IPS-18a (cell line): Measurements from ENCODE around the gene GMDS.

ENCODE experiments used
- H3K27ac ChIP-seq: one replicate; pipeline ENCODE4 v1.5.1; 2013; ENCODE audit warnings: low read length
- H3K27me3 ChIP-seq: one replicate; pipeline ENCODE4 v1.6.1; 2013; ENCODE audit warnings: mild to moderate bottlenecking, low read length; ENCODE audit not compliant: control insufficient read depth, insufficient read depth
- H3K36me3 ChIP-seq: one replicate; pipeline ENCODE4 v1.6.1; 2013; ENCODE audit warnings: low read depth, low read length; ENCODE audit not compliant: control insufficient read depth
- H3K4me1 ChIP-seq: one replicate; pipeline ENCODE4 v1.6.1; 2013; ENCODE audit warnings: low read depth, low read length; ENCODE audit not compliant: control insufficient read depth
- H3K4me3 ChIP-seq: one replicate; pipeline ENCODE4 v1.5.1; 2013; ENCODE audit warnings: low read length
- H3K9ac ChIP-seq: one replicate; pipeline ENCODE4 v1.6.1; 2013; ENCODE audit warnings: mild to moderate bottlenecking, low read length, moderate library complexity
- H3K9me3 ChIP-seq: one replicate; pipeline ENCODE4 v1.6.1; 2013; ENCODE audit warnings: low read depth, low read length; ENCODE audit not compliant: control insufficient read depth

GMDS gene

DNA sequence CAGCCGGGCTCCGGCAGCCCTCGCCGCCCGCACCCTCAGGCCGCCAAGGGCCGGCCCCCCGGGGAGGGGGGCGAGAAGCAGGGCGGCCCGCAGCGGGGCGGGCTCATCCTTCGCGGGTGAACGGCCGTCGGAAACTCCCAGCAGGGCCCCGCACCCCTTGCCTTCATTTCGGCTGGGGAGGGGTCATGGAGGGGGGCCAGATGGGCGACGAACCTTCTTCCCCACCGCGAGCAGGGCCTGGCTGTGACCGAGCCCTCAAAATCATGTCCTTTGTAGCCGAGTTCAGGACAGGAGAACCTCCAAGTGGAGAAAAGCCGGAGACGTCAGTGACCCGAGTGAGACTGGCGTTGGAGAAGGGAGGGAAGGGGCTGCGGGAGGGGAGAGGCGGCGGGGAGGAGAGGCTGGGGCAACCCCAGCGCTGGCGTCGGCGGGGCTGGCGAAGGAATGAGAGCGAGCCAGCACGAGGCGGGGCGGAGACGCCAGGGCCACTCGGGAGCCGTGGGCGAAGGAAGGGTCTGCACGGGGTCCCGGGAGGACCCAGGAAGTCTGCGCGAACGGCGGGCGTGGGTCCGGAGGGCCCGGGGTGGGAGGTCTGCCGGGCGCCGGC is 636.3 kb downstream of the GMDS start:
- no peaks in the 10 kb centered on the region for H3K36me3 ChIP-seq
- peaks cover 97% of the 10 kb centered on the region for H3K27me3 ChIP-seq
- no peak overlapping the region for H3K9ac ChIP-seq
- H3K4me3 ChIP-seq, result peak overlapping the region; percentile 42
- peaks cover 35% of the 10 kb centered on the region for H3K4me1 ChIP-seq
- no peak overlapping the region for H3K27ac ChIP-seq
- peaks cover 2% of the 10 kb centered on the region for H3K9me3 ChIP-seq

DNA sequence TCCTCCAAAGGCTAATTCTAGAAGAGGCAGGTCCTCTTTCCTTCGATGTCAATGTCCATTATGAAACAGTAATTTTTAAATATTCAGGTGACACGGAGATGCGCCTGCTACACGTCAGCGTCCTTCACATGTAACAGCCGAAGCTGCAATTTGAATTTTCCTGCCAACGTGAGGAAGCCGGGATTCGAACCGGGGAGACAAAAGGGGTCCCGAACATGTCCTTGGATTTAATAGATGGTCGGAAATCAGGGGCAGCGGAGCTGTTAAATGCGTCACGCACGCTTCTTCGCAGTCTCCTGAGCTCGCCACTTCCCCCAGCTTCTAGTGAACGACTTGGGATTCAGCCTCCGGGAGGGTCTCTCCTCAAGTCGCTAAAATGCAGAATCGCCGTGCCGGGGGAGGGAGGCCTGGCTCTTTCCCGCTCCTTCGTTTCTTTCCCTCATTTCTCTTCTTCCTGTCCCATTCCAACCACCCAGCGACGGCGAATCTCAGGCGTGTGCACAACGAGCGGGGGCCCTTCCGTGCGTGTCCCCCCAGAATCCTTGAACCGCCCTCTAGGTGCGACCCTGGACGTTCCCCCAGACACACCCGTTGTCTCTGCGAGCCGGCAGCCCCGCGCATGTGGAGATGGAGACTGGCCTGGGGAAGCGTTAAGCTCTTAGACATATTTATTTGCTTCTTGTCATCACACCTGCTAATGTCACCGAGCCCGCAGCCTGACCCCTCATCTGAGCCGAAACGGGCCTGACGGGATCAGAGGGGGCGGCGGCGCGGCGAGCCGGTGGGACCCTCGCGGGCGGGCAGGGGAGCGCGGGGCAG is 637.0 kb downstream of the GMDS start:
- Histone ChIP-seq H3K4me3 (peak overlapping the region; percentile 51), H3K27me3 (peaks cover 97% of the 10 kb centered on the region), H3K9ac (no peak overlapping the region), H3K36me3 (no peaks in the 10 kb centered on the region), H3K9me3 (peaks cover 2% of the 10 kb centered on the region), H3K4me1 (peaks cover 34% of the 10 kb centered on the region), H3K27ac (no peak overlapping the region)

DNA sequence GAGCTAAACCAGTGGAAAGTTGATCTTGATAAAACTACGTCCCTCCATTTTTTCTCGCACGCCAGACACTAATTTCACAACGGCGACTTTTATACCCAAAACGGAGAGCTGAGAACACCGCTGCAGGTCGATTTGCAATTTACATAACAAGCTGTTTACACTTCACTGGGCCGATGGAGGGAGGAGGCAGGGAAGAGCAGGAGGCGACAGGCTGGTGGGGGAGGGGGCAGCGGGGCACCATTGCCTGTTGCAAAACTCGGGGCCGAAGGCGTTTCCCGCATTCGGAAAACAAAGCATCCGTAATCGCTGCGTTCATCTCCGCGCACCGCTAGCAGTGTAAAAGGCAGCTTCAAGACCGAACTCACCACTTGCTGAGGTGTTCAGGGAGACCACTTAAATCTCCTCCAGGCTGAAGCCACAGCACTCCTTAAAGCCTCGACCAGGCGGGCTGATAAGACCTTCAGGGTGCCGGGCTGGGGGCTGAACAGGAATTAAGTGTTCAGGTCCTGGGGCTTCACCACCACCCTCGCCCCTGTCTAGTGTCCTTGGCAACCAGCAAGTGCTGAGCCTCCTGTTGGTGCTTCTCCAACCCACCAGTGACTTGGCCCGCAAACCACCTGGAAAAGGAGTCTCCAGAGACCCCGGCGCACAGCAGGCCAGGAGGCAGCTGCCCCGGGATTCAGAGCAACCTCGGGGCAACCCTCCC is 637.7 kb downstream of the GMDS start:
- no peaks in the 10 kb centered on the region for H3K36me3 ChIP-seq
- no peak overlapping the region for H3K9ac ChIP-seq
- H3K9me3 ChIP-seq, result no peaks in the 10 kb centered on the region
- no peak overlapping the region for H3K27ac ChIP-seq
- H3K4me3 ChIP-seq, result peak overlapping the region; percentile 51
- H3K4me1 ChIP-seq, result peaks cover 34% of the 10 kb centered on the region
- H3K27me3 ChIP-seq, result peaks cover 97% of the 10 kb centered on the region

DNA sequence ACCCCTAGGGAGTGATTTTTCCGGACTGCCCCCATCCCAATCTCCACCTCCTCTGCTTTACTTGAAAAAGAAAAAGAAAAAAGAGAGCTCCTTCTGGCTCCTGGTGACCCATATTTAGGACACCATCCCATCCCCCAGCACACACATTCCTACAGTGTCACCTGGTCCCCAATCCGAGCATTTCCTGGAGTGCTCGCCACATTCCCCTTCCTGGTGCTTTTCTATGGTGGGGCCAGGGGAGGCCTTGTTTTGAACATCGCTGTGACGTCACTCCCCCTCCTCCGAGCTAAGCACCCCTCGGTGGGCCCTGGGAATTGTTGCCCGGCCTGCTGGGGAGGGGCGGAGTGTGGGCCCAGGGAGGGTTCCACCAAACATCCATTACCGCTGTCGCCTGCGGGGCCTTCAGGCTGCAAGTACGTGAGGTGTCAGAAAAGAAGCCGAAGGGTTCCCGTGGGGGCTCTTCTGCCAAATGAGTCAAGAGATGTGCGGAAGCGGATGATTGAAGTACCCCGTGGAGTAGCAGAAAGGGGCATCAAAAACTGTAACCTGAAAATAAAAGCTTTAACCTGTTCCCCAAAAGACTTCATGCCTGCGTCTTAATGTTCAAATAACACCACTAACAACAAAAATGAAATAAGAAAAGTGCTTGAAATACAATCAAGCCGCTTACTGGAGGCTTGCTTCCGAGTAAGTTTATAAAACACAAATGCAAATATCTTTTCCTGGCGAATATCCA is 638.5 kb downstream of the GMDS start:
- Histone ChIP-seq H3K27ac (no peak overlapping the region), H3K9me3 (no peaks in the 10 kb centered on the region), H3K4me3 (peak overlapping the region; percentile 51), H3K4me1 (peaks cover 34% of the 10 kb centered on the region), H3K9ac (no peak overlapping the region), H3K27me3 (peaks cover 94% of the 10 kb centered on the region), H3K36me3 (no peaks in the 10 kb centered on the region)

DNA sequence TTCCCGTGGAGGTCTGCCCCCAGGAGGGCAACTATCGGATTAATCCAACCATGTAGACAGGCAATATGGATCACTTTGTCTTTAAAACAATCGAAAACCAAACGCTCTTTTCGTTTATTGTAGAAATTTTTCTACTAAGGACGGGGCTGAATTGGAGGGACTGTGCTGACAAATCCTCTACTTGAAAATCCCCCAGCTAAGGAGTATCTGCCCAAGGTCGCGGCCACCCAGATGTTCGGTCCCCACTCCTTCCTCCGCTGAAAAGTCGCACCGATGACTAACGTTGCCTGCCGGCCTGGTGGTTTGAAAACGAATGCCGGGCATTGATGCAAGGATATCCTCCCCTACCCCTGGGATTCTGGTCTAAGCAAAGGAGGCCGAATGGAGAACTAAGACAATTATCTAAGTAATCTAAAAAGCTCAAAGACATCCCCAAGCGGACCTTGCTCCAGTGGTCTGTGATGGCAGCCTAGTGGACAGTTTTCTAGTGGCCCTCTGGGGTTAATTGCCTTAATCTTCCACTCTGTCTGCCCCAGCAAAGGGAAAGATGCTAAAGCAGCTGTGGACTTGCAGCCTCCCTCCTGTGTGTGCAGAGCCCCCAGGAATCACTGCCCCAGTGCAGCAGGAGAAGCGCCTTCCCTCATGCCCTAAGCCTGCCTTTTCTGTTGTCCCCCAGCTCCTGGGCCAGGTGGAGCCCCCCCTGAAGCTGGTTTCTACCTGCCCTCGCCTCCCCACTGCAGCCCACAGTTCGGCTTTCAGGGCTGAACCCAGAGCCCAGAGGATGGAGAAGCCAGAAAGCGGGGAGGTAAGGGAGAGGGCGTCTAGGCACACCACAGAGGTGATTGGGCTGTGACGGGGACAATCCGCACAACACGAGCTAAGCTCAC is 639.3 kb downstream of the GMDS start:
- no peaks in the 10 kb centered on the region for H3K36me3 ChIP-seq
- H3K9me3 ChIP-seq, result no peaks in the 10 kb centered on the region
- H3K27me3 ChIP-seq, result peaks cover 86% of the 10 kb centered on the region
- peaks cover 34% of the 10 kb centered on the region for H3K4me1 ChIP-seq
- H3K27ac ChIP-seq, result no peak overlapping the region
- H3K9ac ChIP-seq, result no peak overlapping the region
- peak overlapping the region; percentile 51 for H3K4me3 ChIP-seq

DNA sequence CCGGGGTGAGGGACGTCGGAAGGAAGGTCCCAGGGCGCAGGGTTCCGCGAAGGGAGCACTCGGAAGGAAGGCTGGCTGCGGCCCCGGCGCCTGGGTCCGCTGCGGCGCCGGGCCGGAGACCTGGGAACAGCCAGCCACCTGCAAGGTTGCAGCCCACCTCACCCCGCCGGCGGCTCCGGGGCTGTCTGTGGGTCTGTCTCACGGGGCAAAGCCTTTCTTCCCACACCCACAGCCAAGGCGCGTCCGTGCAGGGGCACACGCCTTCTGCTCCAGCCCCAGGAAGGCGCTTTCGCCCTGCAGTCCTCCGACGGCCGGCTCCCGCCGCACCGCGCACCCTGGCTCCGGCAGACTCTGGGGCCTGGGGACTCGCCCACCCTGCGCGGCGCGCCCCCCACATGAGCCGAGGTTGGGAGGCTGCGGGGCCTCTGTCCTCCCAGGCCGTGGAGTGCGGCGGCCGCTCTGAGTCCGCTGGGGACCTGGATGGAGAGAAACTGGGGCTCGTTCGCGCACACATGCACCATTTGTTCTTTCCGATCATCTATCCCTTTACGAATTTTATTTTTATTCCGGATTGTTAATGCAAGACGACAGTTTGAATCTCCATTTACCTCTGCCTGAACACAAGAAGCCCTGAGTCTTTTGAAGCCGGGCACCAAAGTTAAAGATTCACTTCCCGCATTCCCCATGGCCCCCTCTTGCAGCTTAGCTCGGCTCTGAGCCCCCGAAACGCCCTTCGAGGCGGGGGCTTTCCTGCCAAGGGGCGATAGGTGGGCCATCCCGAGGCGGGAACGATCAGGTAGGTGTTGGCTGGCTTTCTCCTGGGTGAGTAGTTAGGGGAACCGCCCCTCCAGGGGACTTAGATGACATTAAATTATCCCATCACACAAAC is 640.2 kb downstream of the GMDS start:
- Histone ChIP-seq H3K4me1 (peaks cover 34% of the 10 kb centered on the region), H3K36me3 (no peaks in the 10 kb centered on the region), H3K4me3 (peak overlapping the region; percentile 44), H3K27me3 (peaks cover 77% of the 10 kb centered on the region), H3K9ac (no peak overlapping the region), H3K9me3 (no peaks in the 10 kb centered on the region), H3K27ac (no peak overlapping the region)

DNA sequence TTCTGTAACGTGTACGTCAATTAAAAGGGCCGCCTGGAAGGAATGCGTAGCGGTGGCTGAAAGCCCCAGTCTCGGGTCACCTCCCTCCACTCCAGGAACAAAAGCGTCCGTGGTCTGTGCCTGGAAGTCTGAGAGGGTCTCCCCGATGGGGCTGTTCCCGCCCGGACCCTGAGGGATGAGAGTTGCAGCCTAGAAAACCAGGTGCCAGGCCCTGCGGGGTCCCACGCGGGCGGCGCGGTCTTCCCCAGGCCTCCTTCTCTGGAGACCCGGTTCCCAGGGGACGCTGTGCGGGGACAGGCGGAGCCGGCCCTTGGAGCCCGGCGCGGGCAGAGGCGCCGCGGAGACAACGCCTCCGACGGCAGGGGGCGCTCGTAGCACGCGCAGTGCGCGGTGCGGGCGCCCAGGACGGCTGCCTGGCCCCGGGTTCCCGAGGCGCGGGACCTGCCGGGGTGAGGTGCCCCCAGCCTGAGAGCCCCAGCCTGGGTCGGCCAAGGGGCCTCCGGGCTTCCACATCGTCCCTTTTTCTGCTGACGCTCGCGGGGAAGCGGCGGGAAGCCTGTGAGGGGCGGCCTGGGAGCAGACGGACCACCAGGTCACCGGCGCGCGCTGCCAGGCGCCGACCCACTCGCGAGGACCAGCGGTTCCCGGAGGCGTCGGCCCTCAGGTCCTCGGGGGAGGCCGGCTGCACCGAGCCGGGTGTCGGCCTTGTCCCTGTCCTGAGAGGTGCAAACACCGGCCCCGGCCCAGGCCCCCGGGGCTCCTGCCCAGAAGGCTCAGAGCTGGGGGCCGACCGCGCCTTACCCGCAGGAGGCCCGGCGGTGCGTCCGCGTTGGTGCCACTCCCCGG is 641.0 kb downstream of the GMDS start:
- H3K27ac ChIP-seq, result no peak overlapping the region
- H3K9me3 ChIP-seq, result no peaks in the 10 kb centered on the region
- no peak overlapping the region for H3K9ac ChIP-seq
- H3K4me3 ChIP-seq, result peak overlapping the region; percentile 44
- H3K36me3 ChIP-seq, result no peaks in the 10 kb centered on the region
- H3K27me3 ChIP-seq, result peaks cover 71% of the 10 kb centered on the region
- peaks cover 34% of the 10 kb centered on the region for H3K4me1 ChIP-seq

DNA sequence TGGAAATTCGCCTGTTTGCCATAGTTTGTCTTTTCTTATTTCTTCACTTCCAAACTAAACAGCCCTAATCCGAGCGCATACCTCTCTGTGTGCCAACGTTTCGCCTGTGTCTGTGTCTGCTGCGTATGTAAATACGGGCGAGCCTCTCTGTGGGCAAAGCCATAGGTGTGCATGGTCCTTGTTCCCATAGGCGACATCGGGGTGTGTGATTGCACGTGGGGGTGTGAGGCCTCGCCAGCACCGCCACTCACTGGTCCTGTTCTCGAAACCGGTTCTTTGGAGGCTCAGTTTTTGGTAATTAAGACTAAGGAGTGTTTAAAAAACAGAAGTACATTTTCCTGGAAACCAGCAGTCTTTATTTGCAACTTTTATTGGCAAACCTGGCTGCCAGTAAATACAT is 641.7 kb downstream of the GMDS start:
- Histone ChIP-seq H3K9me3 (no peaks in the 10 kb centered on the region), H3K27me3 (peaks cover 64% of the 10 kb centered on the region), H3K27ac (no peak overlapping the region), H3K4me3 (peak overlapping the region; percentile 44), H3K9ac (no peak overlapping the region), H3K36me3 (no peaks in the 10 kb centered on the region), H3K4me1 (peaks cover 34% of the 10 kb centered on the region)

DNA sequence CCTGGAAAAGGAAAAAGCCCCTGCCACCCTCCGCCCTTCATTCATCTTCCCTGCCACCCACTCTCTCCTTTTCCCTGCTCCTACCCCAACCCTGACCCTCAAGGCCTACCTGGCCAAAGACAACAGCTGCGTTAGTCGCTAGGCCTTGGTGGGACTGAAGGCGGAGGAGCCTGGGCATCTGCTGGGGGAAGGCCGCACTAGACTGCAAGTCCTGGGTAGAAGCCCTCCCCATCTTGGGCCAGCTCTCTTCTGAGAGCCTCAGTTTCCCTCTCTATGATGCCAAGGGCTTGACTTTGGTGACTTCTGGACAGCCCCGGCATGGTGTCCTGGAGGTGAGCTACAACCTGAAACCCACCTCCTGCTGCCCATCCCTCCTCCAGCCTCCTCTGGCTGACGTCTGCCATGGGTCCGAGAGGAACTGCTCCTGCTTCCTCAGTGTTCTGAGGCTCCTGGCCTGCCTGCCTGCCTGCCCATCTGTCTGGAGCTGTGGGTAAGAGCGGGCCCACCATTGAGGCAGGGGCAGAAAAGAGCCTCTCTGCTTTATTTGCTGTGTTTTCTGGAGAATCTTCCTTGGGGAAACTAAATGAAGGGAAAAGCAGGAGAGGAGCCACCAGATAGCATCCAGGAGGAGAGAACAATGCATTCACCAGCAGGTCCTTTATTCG is 643.2 kb downstream of the GMDS start:
- Histone ChIP-seq H3K4me3 (no peak overlapping the region), H3K27ac (no peak overlapping the region), H3K4me1 (peaks cover 23% of the 10 kb centered on the region), H3K27me3 (peaks cover 54% of the 10 kb centered on the region), H3K9me3 (no peaks in the 10 kb centered on the region), H3K9ac (no peak overlapping the region), H3K36me3 (no peaks in the 10 kb centered on the region)
